Sciatic nerve (tissue), 2 donors: ENCODE data around the gene KBTBD13. TPM values are rescaled to one million over a fixed set of nuclear protein-coding genes. Genes with fewer than 3 reads are reported as not detected.

Source experiments
- ATAC-seq: fragments of 200-7000 bp; cut with Tn5 transposase; one replicate; pipeline ENCODE4 v1.9.1; 2020; ENCODE audit warnings: mild to moderate bottlenecking, moderate library complexity
- DNase-seq: peaks from one replicate; pipeline ENCODE4 v3.0.0-alpha.2; 2020; ENCODE audit warnings: low spot score
- intact Hi-C: fragments of 100-400 bp; cut with DNase I; formaldehyde crosslinking; loops from one replicate; pipeline ENCODE4 v1.14.2; 2022
- total RNA-seq: library from RNA; stranded (reverse); fragmentation: NEBNext Ultra II Directional; extraction: Animal tissue kit (Norgen Biotek cat#: 25700); gene quantifications from one replicate; pipeline ENCODE4 v1.2.1, GENCODE V29; 2021
- donor health status: DM: no; HTN: no; CAD: no.
- donor health status: DM: no; HTN: no; CAD: no.

The KBTBD13 gene
- total RNA-seq, 1 donor from 2014 or later: 0.27 TPM

DNA sequence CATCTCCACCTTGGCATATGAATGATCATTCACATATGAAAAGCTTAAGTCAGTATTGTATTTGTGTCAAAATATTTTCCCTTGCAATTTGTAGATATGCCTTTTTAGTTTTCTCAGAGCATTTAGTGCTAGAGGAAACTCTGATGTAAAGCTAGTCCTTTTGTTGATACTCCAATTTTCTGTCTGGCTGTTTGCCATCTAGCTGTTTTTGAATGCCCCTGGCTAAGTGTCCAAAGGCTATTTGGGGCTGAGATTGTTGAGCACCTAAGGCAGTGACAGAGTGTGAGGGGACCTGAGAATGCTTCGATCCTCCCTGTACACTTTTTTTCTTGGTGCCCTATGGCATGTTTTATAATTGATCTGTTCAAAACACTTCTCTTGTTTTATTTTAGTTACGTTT lies 28.3 kb upstream of the KBTBD13 start:
- DNase-seq (no peak), ATAC-seq (no peak)
- intact Hi-C loops: loop anchor here (5.0 kb wide), 1 partner anchor 1674 kb away; no protein-coding TSS in a partner anchor

- ATAC-seq (peak; percentile 94), DNase-seq (peak; percentile 95)
- intact Hi-C loops: loop anchor here (5.0 kb wide), 1 partner anchor 1673 kb away; no protein-coding TSS in a partner anchor
These were observed 27.1 kb upstream of the KBTBD13 start for GRCh38 chr15:65049418-65049840.

DNA sequence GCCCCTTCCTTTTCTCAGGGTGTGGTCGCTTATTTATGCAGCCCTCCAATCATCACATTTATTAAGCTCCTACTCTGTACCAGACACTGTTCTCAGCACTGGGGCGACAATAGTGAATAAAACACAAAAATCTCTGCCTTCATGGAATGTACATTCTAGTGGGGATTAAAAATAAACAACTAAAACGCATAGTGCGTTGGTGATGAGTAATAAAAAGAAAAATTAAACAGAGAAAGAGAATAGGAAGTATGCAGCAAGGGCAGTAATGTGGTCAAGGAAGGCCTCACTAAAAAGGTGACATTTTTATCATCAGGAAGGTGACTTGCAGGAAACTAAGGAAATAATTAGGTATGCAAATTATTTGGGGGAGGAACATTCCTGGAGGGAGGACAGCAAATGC lies 26.3 kb upstream of the KBTBD13 start:
- intact Hi-C loops: no loop called here
- DNase-seq (no peak), ATAC-seq (no peak)

GRCh38 chr15:65051266-65051665 lies 25.3 kb upstream of the KBTBD13 start:
- DNase-seq (no peak), ATAC-seq (no peak)
- intact Hi-C loops: no loop called here

DNA sequence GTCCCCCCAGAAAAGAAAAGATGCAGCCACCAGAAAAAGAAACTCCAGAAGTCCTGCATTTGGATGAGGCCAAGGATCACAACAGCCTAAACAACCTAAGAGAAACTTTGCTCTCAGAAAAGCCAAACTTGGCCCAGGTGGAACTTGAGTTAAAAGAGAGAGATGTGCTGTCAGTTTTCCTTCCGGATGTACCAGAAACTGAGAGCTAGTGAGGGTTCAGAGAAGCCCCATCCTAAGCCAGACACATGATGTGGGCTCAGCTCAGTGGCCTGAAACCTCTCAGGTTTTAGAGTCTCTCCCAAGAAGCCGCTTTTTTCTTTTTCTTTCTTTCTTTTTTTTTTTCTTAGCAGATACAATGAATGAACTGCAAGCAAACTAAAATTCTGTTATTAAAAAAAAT lies 23.6 kb upstream of the KBTBD13 start:
- DNase-seq: no peak
- ATAC-seq: no peak
- intact Hi-C loops: no loop called here

- intact Hi-C loops: no loop called here
- DNase-seq (peak; percentile 89), ATAC-seq (peak; percentile 77)
These were observed 22.0 kb upstream of the KBTBD13 start for GRCh38 chr15:65054333-65055200.

DNA sequence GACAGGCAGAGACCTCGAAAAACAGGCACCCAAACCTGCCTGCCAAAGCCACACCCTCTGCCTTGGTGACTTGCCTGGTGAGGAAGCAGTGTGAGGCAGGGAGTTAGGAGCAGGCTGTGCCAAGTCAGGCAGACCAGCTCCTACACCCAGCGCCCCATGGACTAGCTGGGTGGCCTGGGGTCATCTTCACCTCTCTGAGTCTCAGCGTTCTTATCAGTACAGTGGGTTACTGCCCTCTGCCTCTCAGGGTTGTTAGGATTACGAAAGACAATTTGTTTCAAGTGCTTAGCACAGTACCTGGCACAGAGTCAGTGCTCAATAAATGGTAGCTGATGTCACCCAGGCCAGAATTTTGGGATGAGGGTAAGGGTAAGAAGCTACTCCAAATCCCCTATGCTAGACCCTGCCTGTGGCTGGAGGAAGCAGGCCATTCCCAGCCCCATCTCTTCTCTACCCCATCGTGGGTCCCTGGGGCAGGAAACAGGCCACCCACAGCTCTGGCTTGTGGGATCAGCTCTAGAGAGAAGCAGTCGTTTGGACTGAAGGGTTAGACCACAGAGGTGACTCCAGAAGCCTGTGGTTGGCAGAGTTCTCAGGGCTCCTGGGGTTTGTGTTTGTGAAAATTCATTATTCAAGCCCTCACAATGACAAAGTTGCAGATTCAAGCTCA lies 21.2 kb upstream of the KBTBD13 start:
- DNase-seq (no peak), ATAC-seq (peak; percentile 71)
- intact Hi-C loops: no loop called here

GRCh38 chr15:65056106-65056505 lies 20.4 kb upstream of the KBTBD13 start:
- ATAC-seq (no peak), DNase-seq (no peak)
- intact Hi-C loops: no loop called here

DNA sequence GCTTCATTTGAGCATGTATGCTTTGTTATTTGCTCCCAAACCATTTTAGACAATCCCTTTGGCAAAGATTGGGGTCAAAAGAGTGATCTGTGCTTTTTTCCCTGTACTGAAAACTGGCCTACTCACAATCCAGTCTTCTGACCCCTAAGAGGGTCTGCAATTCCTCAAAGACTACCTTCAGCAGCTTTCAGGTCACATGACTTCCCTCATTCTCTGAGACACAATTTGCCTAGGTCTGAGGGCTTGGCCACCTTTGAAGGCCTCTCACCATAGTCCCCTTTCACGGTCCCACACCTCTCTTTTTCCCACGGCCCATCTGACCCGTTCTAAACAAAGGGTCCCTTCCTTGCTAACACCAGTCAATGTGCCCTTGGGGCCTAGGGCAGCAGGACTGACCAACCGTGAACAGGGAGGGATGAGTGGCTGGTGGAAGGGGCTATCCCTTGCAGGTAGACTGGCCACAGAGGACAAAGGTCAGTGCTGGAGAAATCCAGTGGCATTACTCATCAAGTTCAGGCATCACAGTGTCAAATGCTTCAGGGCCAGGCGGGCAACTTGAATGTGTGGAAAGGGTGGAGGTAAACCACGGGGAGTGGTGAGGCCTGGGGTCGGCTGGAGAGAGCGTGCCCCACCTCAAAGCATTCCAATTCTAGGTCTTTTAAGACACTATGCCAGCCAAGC lies 19.5 kb upstream of the KBTBD13 start:
- ATAC-seq: no peak
- no peak for DNase-seq
- intact Hi-C loops: no loop called here

- no peak for DNase-seq
- intact Hi-C loops: no loop called here
- peak; percentile 68 for ATAC-seq
These were observed 19.0 kb upstream of the KBTBD13 start for GRCh38 chr15:65057549-65057940.

DNA sequence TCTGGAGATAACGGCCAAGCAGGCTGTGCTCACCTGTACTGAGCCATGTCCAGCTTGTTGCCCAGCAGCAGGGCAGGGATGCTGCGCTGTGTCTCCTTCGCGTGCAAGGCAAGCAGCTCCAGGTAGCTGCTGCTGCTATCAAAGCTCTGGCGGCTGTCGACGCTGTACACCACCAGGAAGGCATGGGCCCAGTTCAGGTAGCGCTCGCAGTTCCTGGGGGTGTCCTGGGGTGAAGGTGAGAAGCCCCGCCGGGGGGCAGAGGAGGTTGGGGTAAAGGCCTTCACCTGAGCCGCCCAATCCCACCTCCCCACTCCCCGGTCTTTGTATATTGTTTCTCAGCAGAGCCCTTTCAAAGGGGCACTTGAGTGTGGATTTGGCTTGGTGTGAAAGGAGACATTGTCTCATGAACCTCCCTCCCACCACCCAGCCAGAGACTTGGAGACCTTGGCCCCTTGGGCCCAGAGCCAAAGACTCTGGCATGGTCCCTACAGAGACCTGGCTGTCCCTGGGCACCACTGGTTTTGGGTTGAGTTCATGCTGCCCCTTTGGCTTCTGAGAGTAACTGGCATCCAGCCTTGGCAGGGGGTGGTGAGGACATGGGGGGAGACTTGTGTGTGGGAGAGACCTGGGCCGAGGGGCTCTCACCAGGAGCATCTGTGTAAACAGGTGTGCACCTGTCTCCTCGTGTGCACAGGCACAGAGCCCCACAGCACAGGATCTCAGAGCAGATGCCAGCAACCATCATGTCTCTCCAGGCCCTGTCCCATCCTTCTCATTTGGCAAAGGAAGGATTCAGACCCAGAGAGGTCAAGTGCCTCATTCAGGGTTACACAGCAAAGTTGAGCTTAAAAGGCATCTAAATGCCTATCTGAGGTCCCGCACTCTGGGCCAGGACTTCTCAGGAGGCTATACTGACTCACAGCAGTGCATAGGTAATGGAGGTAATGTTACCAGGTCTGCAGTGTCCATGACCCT lies 17.9 kb upstream of the KBTBD13 start:
- ATAC-seq (no peak), DNase-seq (no peak)
- intact Hi-C loops: no loop called here

DNA sequence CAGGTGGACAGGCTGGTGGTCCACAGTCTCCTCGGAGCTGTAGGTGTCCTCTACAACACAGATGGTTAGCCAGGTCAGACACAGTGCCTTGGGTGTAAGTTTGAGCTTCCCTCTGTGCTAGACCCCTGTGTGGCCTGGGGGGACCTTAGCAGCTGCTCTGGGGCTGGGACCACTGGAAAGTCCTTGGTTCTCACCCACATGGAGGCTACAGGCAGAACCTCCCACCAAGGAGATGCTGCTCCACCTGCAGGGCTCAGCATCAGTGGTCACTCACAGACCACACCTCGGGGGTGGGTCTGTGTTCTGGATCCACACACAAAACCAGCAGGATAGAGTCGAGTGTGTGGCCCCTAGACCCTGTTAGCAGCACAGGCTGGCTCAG lies 17.2 kb upstream of the KBTBD13 start:
- DNase-seq (no peak), ATAC-seq (no peak)
- intact Hi-C loops: no loop called here

- intact Hi-C loops: no loop called here
- DNase-seq: no peak
- no peak for ATAC-seq
These were observed 16.5 kb upstream of the KBTBD13 start for GRCh38 chr15:65059931-65060596.

DNA sequence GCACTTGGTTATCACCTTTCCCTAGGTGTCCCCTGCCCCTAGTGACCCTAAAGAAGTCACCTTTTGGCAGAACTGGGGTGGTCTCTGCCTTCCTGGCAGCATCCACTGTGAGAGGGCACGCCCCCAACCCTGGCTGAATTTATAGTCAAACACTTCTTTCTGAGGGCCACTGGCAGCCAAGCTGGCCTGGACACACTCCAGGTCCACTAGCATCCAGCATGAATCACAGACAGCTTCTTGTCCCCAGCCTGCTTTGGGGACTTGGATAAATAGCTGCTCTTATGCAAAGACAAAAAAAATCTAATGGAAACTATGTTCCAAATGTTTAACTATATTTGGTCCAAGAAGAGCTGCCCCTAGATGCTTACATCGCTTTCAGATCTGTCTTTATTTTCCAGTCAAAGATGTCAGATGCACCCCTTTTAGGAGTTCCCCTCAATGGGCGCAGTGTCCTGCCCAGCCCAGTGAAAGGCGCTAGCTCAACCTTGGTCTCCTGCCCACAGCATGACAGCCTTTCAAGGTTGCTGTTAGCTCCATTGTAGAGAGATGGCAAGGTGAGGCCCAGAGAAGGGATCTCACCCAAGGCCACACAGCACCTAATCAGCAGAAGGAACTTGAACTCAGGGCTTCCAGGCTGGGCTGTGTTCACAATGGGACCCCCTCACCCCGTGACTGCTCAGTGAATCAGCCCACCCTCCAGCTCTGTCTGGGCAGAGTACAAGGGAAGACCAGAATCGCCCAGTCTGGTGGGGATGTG lies 15.7 kb upstream of the KBTBD13 start:
- no peak for DNase-seq
- ATAC-seq: peak; percentile 3
- intact Hi-C loops: no loop called here

- no peak for DNase-seq
- ATAC-seq: no peak
- intact Hi-C loops: no loop called here
These were observed 14.5 kb upstream of the KBTBD13 start for GRCh38 chr15:65062061-65062460.

DNA sequence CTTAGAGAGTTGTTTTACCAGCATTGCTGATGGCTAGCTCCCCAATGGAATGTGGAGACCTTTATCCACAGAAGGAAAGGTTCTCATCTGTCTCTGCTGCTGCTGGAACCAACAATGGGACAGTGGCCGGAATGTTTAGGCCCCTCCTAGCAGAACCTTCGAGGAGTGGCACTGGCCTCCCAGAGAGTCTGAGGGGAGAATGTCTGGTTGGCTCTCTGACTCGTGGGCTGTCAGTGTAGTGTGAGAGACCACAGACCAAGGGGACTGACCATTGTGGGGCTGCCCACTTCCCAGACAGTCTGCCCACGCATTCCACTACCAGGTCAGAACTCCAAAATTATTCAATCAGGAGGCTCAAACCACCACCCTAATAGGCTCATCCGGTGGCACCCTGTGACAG lies 13.8 kb upstream of the KBTBD13 start:
- intact Hi-C loops: no loop called here
- no peak for DNase-seq
- ATAC-seq: no peak

- no peak for ATAC-seq
- intact Hi-C loops: no loop called here
- DNase-seq: no peak
These were observed 10.4 kb upstream of the KBTBD13 start for GRCh38 chr15:65066001-65066634.
